ENCODE measurements around the gene SMPDL3B.

Gene SMPDL3B

DNA sequence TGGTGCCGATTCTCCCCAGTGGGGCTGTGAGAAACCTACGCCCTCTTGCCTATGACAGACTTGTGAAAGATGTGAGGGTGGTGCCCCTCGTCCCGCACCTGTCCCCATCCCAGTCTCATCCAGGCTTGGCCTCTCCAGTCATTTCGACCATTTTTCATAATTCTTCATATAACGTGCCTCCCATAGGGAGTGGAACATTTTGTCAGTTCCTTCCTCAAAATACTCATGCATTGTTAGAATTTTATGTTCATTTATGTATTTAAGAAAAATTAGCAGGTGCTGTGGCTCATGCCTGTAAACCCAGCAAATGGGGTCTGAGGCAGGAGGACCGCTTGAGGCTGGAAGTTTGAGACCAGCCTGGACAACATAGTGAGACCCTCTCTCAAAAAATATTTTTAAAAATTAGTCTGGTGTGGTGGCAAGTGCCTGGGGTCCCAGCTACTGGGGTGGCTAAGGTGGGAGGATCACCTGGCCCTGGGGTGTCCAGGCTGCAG lies 19.7 kb upstream of the SMPDL3B start:
- POLR2A ChIA-PET (ENCODE audit: low non-redundant PET), result no interaction called here
- TF ChIP-seq, protein P1, sequence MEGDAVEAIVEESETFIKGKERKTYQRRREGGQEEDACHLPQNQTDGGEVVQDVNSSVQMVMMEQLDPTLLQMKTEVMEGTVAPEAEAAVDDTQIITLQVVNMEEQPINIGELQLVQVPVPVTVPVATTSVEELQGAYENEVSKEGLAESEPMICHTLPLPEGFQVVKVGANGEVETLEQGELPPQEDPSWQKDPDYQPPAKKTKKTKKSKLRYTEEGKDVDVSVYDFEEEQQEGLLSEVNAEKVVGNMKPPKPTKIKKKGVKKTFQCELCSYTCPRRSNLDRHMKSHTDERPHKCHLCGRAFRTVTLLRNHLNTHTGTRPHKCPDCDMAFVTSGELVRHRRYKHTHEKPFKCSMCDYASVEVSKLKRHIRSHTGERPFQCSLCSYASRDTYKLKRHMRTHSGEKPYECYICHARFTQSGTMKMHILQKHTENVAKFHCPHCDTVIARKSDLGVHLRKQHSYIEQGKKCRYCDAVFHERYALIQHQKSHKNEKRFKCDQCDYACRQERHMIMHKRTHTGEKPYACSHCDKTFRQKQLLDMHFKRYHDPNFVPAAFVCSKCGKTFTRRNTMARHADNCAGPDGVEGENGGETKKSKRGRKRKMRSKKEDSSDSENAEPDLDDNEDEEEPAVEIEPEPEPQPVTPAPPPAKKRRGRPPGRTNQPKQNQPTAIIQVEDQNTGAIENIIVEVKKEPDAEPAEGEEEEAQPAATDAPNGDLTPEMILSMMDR (conservative IDR thresholded peaks at IDR 0.05; ENCODE audit: low read depth), result no peak
- H3K27ac ChIP-seq, result peak overlapping the region; percentile 82
- CTCF ChIA-PET, result no interaction called here
- no peak for DNase-seq (ENCODE audit: low spot score)

DNA sequence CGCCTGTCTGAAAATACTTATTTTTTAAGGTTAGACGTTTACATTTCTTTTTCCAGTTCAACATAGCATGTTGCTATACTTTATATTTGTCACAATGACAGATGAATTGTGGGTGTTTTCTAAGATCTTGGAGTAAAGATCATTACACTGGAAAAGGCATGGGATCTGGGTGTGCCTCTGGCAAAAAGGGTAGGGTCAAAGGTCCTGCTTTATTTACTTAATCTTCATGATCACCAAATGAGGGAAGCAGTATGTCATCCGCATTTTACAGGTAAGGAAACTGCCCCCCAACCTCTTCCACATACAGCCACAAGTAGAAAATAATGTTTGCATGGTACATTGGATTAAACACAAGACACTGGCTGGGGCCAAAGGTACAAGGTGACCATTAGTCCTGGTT lies 12.5 kb upstream of the SMPDL3B start:
- ChIA-PET CTCF (no interaction called here), POLR2A (ENCODE audit: low non-redundant PET) (no interaction called here)
- H3K27ac ChIP-seq, result no peak overlapping the region
- TF ChIP-seq, protein P1 (conservative IDR thresholded peaks at IDR 0.05; ENCODE audit: low read depth), result no peak
- no peak for DNase-seq (ENCODE audit: low spot score)

DNA sequence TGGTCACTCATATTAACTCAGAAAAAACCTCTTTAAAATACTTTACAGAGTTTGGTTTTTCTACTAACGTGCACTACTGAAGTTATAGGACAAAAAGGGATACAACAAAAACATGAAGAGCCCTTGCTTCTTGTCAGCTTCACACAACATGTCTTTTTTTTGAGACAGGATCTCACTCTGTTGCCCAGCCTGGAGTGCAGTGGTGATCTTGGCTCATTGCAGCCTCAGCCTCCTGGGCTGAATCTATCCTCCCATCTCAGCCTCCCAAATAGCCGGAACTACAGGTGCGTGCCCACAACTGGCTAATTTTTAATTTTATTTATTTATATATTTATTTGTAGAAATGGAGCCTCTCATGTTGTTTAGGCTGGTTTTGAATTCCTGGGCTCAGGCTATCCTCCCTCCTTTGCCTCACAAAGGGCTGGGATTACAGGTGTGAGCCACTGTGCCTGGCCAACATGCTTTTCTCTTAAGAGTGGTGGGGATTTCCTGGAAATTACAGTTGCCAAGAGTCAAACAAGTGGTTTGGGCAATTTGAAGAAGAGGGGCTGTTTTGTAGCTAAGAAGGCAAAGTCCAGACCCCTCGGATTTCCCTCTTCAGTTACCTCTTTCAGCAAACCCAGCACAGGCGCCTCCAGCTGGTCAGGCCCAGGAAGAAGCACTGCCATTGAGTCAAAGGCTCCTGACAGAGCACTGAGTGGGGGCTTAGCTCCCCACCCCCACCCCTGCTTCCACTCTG lies 6.4 kb upstream of the SMPDL3B start:
- TF ChIP-seq, protein P1 (conservative IDR thresholded peaks at IDR 0.05; ENCODE audit: low read depth), result no peak
- H3K27ac ChIP-seq, result no peak overlapping the region
- ChIA-PET POLR2A (ENCODE audit: low non-redundant PET) (no interaction called here), CTCF (interaction anchor here (1.2 kb wide), 1 partner anchor 11 kb away, joined by 3 read pairs; no protein-coding TSS in a partner anchor)
- no peak for DNase-seq (ENCODE audit: low spot score)

DNA sequence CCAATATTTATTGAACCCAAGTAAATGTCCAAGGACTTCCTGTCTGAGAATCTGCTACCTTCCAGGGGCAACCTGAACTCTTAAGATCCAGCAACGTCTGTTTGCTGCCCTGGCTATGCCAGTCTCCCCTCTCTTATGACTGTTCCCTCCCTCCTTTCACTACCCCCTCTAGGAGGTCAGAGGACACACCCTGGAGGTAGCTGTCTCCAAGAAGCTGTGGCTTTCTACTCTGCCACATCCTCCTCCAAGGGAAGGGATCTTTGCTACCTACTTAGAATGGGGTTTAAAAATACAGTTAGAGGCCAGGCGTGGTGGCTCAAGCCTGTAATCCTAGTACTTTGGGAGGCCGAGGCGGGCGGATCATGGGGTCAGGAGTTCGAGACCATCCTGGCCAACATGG lies 3.6 kb upstream of the SMPDL3B start:
- no peak for DNase-seq (ENCODE audit: low spot score)
- POLR2A ChIA-PET (ENCODE audit: low non-redundant PET), result no interaction called here
- TF ChIP-seq, protein P1 (conservative IDR thresholded peaks at IDR 0.05; ENCODE audit: low read depth), result no peak
- CTCF ChIA-PET, result interaction anchor here (0.6 kb wide), 1 partner anchor 259 kb away, joined by 3 read pairs; no protein-coding TSS in a partner anchor
- no peak overlapping the region for H3K27ac ChIP-seq

DNA sequence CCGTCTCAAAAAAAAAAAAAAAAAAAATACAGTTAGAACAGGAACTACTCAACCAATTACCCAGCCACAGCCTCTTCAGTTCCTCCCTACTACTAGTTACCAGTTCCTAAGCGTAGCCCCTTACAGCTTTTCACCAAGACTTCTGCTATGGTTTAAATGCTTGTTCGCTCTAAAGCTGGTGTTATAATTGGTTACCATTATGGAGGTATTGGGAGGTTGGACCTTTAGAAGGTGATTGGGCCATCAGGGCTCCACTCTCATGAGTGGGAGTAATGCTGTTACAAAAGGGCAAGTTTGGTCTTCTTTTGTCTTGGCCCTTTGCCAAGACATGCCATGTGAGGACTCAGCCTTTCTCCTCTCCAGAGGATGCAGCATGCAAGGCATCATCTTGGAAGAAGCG lies 3.0 kb upstream of the SMPDL3B start:
- no peak for DNase-seq (ENCODE audit: low spot score)
- TF ChIP-seq, protein P1 (conservative IDR thresholded peaks at IDR 0.05; ENCODE audit: low read depth), result no peak
- CTCF ChIA-PET, result no interaction called here
- H3K27ac ChIP-seq, result no peak overlapping the region
- POLR2A ChIA-PET (ENCODE audit: low non-redundant PET), result no interaction called here

DNA sequence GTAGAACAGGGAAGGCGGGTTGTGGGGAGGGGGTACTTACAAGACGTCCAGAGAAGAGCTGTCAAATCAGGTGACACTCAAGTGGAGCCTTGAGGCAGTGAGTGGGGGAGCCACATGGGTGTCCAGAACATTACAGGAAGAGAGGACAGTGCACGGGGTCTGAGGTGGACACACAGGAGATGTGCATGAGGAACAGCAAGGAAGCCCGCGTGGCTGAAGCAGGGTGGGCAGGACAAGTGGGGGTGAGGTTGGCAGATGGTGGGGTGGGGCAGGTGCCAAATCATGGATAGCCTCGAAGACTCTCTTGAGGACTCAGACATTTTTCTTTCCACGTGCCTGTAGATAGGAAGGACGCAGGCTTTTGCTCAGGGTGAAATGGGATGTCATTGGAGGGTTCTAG lies 921 bp downstream of the SMPDL3B start:
- CTCF ChIA-PET, result interaction anchor here (0.6 kb wide), 1 partner anchor 522 kb away, joined by 3 read pairs; no protein-coding TSS in a partner anchor
- TF ChIP-seq, protein P1 (conservative IDR thresholded peaks at IDR 0.05; ENCODE audit: low read depth), result no peak
- no peak overlapping the region for H3K27ac ChIP-seq
- POLR2A ChIA-PET (ENCODE audit: low non-redundant PET), result interaction anchor here (0.6 kb wide), 1 partner anchor 691 kb away, joined by 7 read pairs; no protein-coding TSS in a partner anchor
- no peak for DNase-seq (ENCODE audit: low spot score)

Data from RWPE1 (cell line).